Adrenal gland (tissue), 12 donors: ENCODE measurements around the gene GLCCI1. TPM values are rescaled to one million over a fixed set of nuclear protein-coding genes. Genes with fewer than 3 reads are reported as not detected.

ENCODE experiments used
- DNase-seq, 7 donors: peaks; one replicate each; pipeline ENCODE4 v3.0.0-alpha.2; 2019 to 2020
- H3K27ac ChIP-seq, 5 donors: fragments of 200-600 bp; sonication (generic) in 4 of 5; 1 replicate in 3 of 5; 2 replicates in 2 of 5; pipeline versions ENCODE4 v1.5.1 to v1.8.0; 2016 to 2020; ENCODE audit warnings: mild to moderate bottlenecking in 1 of 5
- H3K27me3 ChIP-seq: fragments of 200-600 bp; 2 replicates; pipeline ENCODE4 v1.8.0; 2021
- H3K36me3 ChIP-seq, 2 donors: fragments of 200-600 bp; replicated peaks in 1 of 2; 1 replicate in 1 of 2; 2 replicates in 1 of 2; pipeline versions ENCODE4 v1.5.1 to v1.8.0; 2018 to 2022
- H3K4me1 ChIP-seq, 2 donors: fragments of 200-600 bp; replicated peaks in 1 of 2; 1 replicate in 1 of 2; 2 replicates in 1 of 2; pipeline versions ENCODE4 v1.5.1 to v1.8.0; 2018 to 2021
- H3K4me3 ChIP-seq, 4 donors: fragments of 200-600 bp; sonication (generic) in 3 of 4; one replicate each; pipeline ENCODE4 v1.5.1; 2016 to 2018
- H3K9me3 ChIP-seq, 3 donors: fragments of 200-600 bp; sonication (generic) in 1 of 3; replicated peaks in 1 of 3; 1 replicate in 2 of 3; 2 replicates in 1 of 3; pipeline versions ENCODE4 v1.5.1 to v1.8.0; 2016 to 2021
- POLR2A ChIP-seq, 2 donors: fragments of 450-650 bp; IDR thresholded peaks; one replicate each; pipeline ENCODE4 v1.6.1; 2017; ENCODE audit warnings: antibody characterized with exemption in 2 of 2, mild to moderate bottlenecking in 2 of 2, moderate library complexity in 1 of 2
- WGBS, 4 donors: extraction: QIAGEN DNeasy Blood & Tissue Kit in 2 of 4; methylation state at CpG; one replicate each; pipeline versions ENCODE4 v1.1.5 to v1.1.7; 2013 to 2017; 5-methylcytosine and 5-hydroxymethylcytosine counted together
- intact Hi-C, 2 donors: fragments of 100-400 bp; cut with DNase I; formaldehyde crosslinking; loops; one replicate each; pipeline versions ENCODE4 v1.14.1 to v1.15.0; 2022 to 2023
- polyA plus RNA-seq, 3 donors: library from polyadenylated mRNA; stranded (reverse); fragments of 200-250 nt in 2 of 3; fragments of 350-450 nt in 1 of 3; fragmentation: Illumina TruSeq in 1 of 3; extraction: RNeasy Lipid Tissue Mini Kit (QIAGEN cat#74804) in 1 of 3; gene quantifications; one replicate each; pipeline ENCODE4 v1.2.3, GENCODE V29; 2013 to 2014
- total RNA-seq, 9 donors: library from RNA; depleted of rRNA in 4 of 9; stranded (reverse); fragments of >200 nt in 4 of 9; fragments of 120-200 nt in 1 of 9; fragmentation: NEBNext Ultra II Directional in 1 of 9; extraction: Animal tissue kit (Norgen Biotek cat#: 25700) in 1 of 9; gene quantifications; one replicate each; pipeline versions ENCODE4 v1.1.0 to v1.2.4, GENCODE V29; 2013 to 2023
- TF ChIP-seq, protein P1 (sequence below), 6 experiments: fragments of 450-650 bp in 4 of 6; fragments of 200-600 bp in 2 of 6; sonication (generic) in 1 of 6; IDR thresholded peaks; 1 replicate in 5 of 6; 2 replicates in 1 of 6; pipeline versions ENCODE4 v1.5.1 to v1.8.0; 2016 to 2021; ENCODE audit warnings: antibody characterized with exemption in 6 of 6, mild to moderate bottlenecking in 2 of 6, moderate library complexity in 1 of 6
- donor health status: healthy with polysubstance abuse.
- donor health status: Bipolar disorder and iron deficiency.
- donor health status: DM: yes; HTN: yes; CAD: no.
- donor health status: DM: no; HTN: no; CAD: no.
- donor health status: DM: no; HTN: no; CAD: no.
- donor health status: DM: yes; HTN: yes; CAD: no.

The GLCCI1 gene
- total and polyA plus RNA-seq, 12 donors: 2.4 to 23.6 (median 8.2) TPM

DNA sequence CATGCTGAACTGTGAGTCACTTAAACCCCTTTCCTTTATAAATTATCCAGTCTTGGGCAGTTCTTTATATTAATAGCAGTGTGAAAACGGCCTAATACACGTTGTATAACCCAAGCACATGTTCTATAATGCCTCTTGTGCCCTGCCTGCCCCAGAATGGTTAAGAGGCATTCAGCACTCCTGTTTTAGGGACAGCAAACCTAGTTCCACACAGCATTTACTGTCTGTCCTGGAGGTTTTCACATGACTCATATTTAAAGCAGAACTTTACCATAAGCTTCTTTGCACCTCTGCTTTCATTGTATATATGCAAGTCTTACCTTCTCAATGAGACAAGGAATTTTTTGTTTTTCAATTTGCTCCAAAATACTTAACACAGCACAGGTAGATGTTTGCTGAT is 148.6 kb downstream of the GLCCI1 start:
- WGBS, 4 donors: 75 to 88% (median 79%) methylated on average over 2 of the region's 2 CpGs
- TF ChIP-seq, protein P1, sequence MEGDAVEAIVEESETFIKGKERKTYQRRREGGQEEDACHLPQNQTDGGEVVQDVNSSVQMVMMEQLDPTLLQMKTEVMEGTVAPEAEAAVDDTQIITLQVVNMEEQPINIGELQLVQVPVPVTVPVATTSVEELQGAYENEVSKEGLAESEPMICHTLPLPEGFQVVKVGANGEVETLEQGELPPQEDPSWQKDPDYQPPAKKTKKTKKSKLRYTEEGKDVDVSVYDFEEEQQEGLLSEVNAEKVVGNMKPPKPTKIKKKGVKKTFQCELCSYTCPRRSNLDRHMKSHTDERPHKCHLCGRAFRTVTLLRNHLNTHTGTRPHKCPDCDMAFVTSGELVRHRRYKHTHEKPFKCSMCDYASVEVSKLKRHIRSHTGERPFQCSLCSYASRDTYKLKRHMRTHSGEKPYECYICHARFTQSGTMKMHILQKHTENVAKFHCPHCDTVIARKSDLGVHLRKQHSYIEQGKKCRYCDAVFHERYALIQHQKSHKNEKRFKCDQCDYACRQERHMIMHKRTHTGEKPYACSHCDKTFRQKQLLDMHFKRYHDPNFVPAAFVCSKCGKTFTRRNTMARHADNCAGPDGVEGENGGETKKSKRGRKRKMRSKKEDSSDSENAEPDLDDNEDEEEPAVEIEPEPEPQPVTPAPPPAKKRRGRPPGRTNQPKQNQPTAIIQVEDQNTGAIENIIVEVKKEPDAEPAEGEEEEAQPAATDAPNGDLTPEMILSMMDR (IDR thresholded peaks at IDR 0.05): no peak
- TF ChIP-seq POLR2A (IDR thresholded peaks at IDR 0.05): no peak
- H3K27me3 ChIP-seq: no peaks in the 10 kb centered on the region
- no peaks in the 10 kb centered on the region for H3K36me3 ChIP-seq
- H3K9me3 ChIP-seq: no peaks in the 10 kb centered on the region
- no peak for DNase-seq
- intact Hi-C loops: no loop called here
- H3K4me1 ChIP-seq: no peaks in the 10 kb centered on the region
- H3K4me3 ChIP-seq: no peak overlapping the region
- no peak overlapping the region for H3K27ac ChIP-seq

DNA sequence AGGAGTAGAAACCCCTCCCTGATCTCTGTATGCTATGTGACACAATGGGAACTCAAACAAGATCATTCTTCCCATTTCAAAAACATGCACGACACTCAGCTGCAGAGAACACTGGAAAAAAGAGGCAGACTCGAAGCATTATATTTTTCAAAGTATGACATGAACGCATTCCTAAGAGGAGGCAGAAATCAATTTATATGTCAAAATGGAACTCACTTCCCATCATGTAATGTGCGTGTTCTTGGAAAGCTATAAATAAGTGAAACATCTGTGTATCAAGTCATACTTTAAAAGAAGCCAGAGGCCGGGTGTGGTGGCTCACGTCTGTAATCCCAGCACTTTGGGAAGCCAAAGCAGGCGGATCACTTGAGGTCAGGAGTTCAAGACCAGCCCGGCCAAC is 150.7 kb downstream of the GLCCI1 start:
- Histone ChIP-seq H3K36me3 (no peaks in the 10 kb centered on the region), H3K4me3 (no peak overlapping the region), H3K27me3 (no peaks in the 10 kb centered on the region), H3K4me1 (no peaks in the 10 kb centered on the region), H3K9me3 (no peaks in the 10 kb centered on the region), H3K27ac (no peak overlapping the region)
- no peak for DNase-seq
- TF ChIP-seq, protein P1 (IDR thresholded peaks at IDR 0.05): no peak
- TF ChIP-seq POLR2A (IDR thresholded peaks at IDR 0.05): no peak
- 70 to 82% (median 76%) methylated on average over 8 of the region's 8 CpGs for WGBS, 4 donors
- intact Hi-C loops: no loop called here

DNA sequence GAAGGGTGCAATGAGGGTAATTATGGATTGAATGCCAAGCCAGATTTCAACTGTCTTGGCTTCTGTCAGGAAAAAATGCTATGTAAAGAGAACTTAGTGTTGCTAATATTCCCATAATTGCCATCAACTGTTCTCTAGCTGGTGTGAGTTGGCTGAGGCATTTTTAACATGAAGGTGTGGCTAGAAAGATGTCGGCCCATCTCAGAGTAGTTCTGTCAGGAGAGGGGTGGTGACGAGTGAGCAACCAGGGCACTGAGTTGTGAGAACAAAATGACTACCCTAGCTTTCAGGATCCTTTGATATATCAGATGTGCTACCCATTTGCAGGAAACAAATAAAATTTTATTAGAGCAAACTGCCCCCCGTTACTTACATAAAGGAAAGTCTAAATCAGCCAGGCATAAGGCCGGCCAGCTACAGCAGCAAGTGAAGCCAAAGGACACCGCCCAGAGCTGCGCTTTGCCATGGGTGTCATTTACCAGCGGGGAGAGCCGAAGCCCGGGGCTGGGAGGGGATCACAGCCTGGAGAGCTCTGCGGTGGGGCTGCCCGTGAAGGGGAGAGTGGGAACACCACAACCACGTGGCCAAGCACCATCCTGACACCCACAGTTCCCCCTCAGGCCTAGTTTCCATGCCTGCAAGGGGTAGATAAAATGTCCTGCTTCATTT is 151.9 kb downstream of the GLCCI1 start:
- H3K36me3 ChIP-seq: no peaks in the 10 kb centered on the region
- TF ChIP-seq, protein P1 (IDR thresholded peaks at IDR 0.05): no peak
- TF ChIP-seq POLR2A (IDR thresholded peaks at IDR 0.05): no peak
- no peaks in the 10 kb centered on the region for H3K27me3 ChIP-seq
- 85 to 93% (median 89%) methylated on average over 12 of the region's 12 CpGs for WGBS, 4 donors
- H3K27ac ChIP-seq: no peak overlapping the region
- intact Hi-C loops: no loop called here
- no peak overlapping the region for H3K4me3 ChIP-seq
- DNase-seq: no peak
- no peaks in the 10 kb centered on the region for H3K9me3 ChIP-seq
- H3K4me1 ChIP-seq: no peaks in the 10 kb centered on the region

DNA sequence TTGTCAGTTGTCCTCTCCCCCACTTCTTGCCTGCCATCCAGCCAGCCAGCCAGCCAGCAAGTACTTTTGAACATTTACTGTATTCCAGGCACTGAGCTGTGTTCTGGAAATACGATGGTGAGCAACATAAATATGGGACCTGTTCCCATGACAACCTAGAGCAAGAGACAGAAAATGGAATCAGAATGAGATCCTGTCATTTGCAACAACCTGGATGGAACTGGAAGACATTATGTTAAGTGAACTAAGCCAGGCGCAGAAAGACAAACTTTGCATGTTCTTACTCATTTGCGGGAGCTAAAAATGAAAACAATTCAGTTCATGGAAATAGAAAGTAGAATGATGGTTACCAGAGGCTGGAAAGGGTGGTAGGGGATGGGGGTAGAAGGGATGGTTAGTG is 152.6 kb downstream of the GLCCI1 start:
- intact Hi-C loops: no loop called here
- H3K9me3 ChIP-seq: no peaks in the 10 kb centered on the region
- no peak for DNase-seq
- no peak overlapping the region for H3K4me3 ChIP-seq
- H3K36me3 ChIP-seq: no peaks in the 10 kb centered on the region
- 73 to 92% (median 89%) methylated on average over 3 of the region's 3 CpGs for WGBS, 4 donors
- TF ChIP-seq, protein P1 (IDR thresholded peaks at IDR 0.05): no peak
- TF ChIP-seq POLR2A (IDR thresholded peaks at IDR 0.05): no peak
- no peak overlapping the region for H3K27ac ChIP-seq
- H3K27me3 ChIP-seq: no peaks in the 10 kb centered on the region
- H3K4me1 ChIP-seq: no peaks in the 10 kb centered on the region
